Astrocyte (in vitro differentiated cells and primary cell): ENCODE results near the gene RAP1A.
A peak's percentile ranks its signal among the peaks of the same experiment; 100 is the strongest.

Experiments
- CTCF ChIP-seq: IDR thresholded peaks from 2 replicates; pipeline ENCODE4 v1.5.1; 2011; ENCODE audit warnings: low read depth, mild to moderate bottlenecking, inconsistent platforms, low read length, moderate library complexity; ENCODE audit not compliant: insufficient read depth
- EZH2 ChIP-seq: IDR thresholded peaks from 2 replicates; pipeline ENCODE4 v1.6.1; 2012; ENCODE audit warnings: mild to moderate bottlenecking, low read length, inconsistent platforms; ENCODE audit not compliant: insufficient read depth

- TF ChIP-seq CTCF (peak; percentile 80), EZH2 (no peak)
Observed at GRCh38 chr1:111656086-111657017, 36.8 kb downstream of the RAP1A start.
